ENCODE results near the gene LY86.

DNA sequence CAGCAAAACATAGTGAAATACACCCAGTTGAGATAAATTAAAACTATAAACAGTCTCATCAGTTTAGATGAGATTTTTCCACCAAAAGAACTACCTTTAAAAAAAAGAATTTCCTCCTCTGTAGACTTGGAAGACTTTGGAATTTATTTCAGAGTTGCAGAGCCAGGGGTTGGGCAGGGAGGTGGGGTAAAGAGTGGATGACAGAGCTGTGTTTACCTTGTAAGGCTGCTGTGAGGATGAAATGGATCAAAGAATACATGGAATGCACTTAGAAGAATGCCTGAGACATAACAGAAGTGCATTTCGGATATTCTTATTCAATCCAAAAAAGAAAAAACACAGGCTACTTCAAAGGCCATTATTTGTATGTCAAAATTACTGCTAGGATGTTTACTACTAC lies 6.4 kb upstream of the LY86 start:
- TF ChIP-seq, protein P1, sequence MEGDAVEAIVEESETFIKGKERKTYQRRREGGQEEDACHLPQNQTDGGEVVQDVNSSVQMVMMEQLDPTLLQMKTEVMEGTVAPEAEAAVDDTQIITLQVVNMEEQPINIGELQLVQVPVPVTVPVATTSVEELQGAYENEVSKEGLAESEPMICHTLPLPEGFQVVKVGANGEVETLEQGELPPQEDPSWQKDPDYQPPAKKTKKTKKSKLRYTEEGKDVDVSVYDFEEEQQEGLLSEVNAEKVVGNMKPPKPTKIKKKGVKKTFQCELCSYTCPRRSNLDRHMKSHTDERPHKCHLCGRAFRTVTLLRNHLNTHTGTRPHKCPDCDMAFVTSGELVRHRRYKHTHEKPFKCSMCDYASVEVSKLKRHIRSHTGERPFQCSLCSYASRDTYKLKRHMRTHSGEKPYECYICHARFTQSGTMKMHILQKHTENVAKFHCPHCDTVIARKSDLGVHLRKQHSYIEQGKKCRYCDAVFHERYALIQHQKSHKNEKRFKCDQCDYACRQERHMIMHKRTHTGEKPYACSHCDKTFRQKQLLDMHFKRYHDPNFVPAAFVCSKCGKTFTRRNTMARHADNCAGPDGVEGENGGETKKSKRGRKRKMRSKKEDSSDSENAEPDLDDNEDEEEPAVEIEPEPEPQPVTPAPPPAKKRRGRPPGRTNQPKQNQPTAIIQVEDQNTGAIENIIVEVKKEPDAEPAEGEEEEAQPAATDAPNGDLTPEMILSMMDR (IDR thresholded peaks at IDR 0.05): no peak
- TF ChIP-seq POLR2A (IDR thresholded peaks at IDR 0.05): no peak

Measured in uterus (tissue), 2 donors.